B cell (primary cell): ENCODE measurements around the gene RNF217.

Source experiments
- EZH2 ChIP-seq: IDR thresholded peaks from 2 replicates; pipeline ENCODE4 v1.6.1; 2012; ENCODE audit warnings: borderline replicate concordance, low read depth, mild to moderate bottlenecking, moderate library complexity, low read length; ENCODE audit not compliant: insufficient read depth, poor library complexity, severe bottlenecking
- TF ChIP-seq, protein P1 (sequence below): fragments of 200-600 bp; IDR thresholded peaks from one replicate; pipeline ENCODE4 v1.8.0; 2022; ENCODE audit warnings: antibody characterized with exemption, mild to moderate bottlenecking

GRCh38 chr6:124996411-124996810 is 34.2 kb downstream of the RNF217 start:
- TF ChIP-seq, protein P1, sequence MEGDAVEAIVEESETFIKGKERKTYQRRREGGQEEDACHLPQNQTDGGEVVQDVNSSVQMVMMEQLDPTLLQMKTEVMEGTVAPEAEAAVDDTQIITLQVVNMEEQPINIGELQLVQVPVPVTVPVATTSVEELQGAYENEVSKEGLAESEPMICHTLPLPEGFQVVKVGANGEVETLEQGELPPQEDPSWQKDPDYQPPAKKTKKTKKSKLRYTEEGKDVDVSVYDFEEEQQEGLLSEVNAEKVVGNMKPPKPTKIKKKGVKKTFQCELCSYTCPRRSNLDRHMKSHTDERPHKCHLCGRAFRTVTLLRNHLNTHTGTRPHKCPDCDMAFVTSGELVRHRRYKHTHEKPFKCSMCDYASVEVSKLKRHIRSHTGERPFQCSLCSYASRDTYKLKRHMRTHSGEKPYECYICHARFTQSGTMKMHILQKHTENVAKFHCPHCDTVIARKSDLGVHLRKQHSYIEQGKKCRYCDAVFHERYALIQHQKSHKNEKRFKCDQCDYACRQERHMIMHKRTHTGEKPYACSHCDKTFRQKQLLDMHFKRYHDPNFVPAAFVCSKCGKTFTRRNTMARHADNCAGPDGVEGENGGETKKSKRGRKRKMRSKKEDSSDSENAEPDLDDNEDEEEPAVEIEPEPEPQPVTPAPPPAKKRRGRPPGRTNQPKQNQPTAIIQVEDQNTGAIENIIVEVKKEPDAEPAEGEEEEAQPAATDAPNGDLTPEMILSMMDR: no peak
- TF ChIP-seq EZH2: no peak
